Mammary epithelial cell (primary cell): ENCODE data around the gene ADAMTS17.

Experiments used
- CTCF ChIP-seq, 2 donors: IDR thresholded peaks in 1 of 2; conservative IDR thresholded peaks in 1 of 2; 2 replicates each; pipeline ENCODE4 v1.5.1; 2011 to 2012; ENCODE audit warnings: inconsistent platforms in 2 of 2, low read length in 2 of 2, mild to moderate bottlenecking in 2 of 2, control low read depth in 1 of 2, low read depth in 1 of 2; ENCODE audit not compliant: insufficient read depth in 1 of 2; ENCODE audit errors: extremely low read depth in 1 of 2
- EZH2 ChIP-seq: IDR thresholded peaks from 2 replicates; pipeline ENCODE4 v1.6.1; 2012; ENCODE audit warnings: low read length, inconsistent platforms, borderline replicate concordance

GRCh38 chr15:100310041-100310405 lies 31.8 kb downstream of the ADAMTS17 start:
- no peak for TF ChIP-seq EZH2
- TF ChIP-seq CTCF (conservative IDR thresholded peaks at IDR 0.05 in 1 of 2, IDR thresholded peaks at IDR 0.05 in 1 of 2; ENCODE audit: extremely low read depth in 1 of 2, insufficient read depth in 1 of 2, low read depth in 1 of 2, low read length in 2 of 2), result no peak
